GM12878 (cell line): ENCODE measurements around the gene SIN3B.
"Not testable (repeated sequence)": the region's sequence is repeated elsewhere in the genome, so short reads cannot be mapped to it uniquely, and the experiment has no call there.

Experiments
- CHD4 ChIP-seq: fragments of 200-600 bp; sonication (generic); IDR thresholded peaks from 2 replicates; pipeline ENCODE4 v1.6.1; 2016; ENCODE audit warnings: mild to moderate bottlenecking
- EP300 ChIP-seq, 2 experiments: fragments of 150-350 bp in 1 of 2; IDR thresholded peaks; 2 replicates each; pipeline ENCODE4 v1.6.1; 2011 to 2012; ENCODE audit warnings: low read depth in 2 of 2, low read length in 2 of 2, borderline replicate concordance in 1 of 2, improper control_type of control experiment in 1 of 2, inconsistent platforms in 1 of 2; ENCODE audit not compliant: control insufficient read depth in 1 of 2
- FOS ChIP-seq: IDR thresholded peaks from 3 replicates; pipeline ENCODE4 v1.6.1; 2011; ENCODE audit warnings: borderline replicate concordance; ENCODE audit not compliant: insufficient read length; ENCODE audit errors: extremely low read depth
- JUND ChIP-seq: IDR thresholded peaks from 2 replicates; pipeline ENCODE4 v1.6.1; 2012; ENCODE audit warnings: low read depth, mild to moderate bottlenecking, low read length, improper control_type of control experiment, moderate library complexity
- KDM1A ChIP-seq: fragments of 200-600 bp; sonication (generic); IDR thresholded peaks from 2 replicates; pipeline ENCODE4 v1.6.1; 2016; ENCODE audit warnings: borderline replicate concordance
- POLR2AphosphoS5 ChIP-seq: IDR thresholded peaks from 2 replicates; pipeline ENCODE4 v1.6.1; 2011; ENCODE audit warnings: mild to moderate bottlenecking, low read length, inconsistent platforms
- RAD21 ChIP-seq: IDR thresholded peaks from 2 replicates; pipeline ENCODE4 v1.6.1; 2011; ENCODE audit warnings: mild to moderate bottlenecking, low read depth, low read length, moderate library complexity; ENCODE audit not compliant: insufficient read depth
- RFX5 ChIP-seq: IDR thresholded peaks from 2 replicates; pipeline ENCODE4 v1.6.1; 2011; ENCODE audit warnings: low read depth, low read length, improper control_type of control experiment
- SMC3 ChIP-seq: IDR thresholded peaks from 2 replicates; pipeline ENCODE4 v1.6.1; 2011; ENCODE audit warnings: low read length, improper control_type of control experiment, borderline replicate concordance
- TF ChIP-seq, protein P1 (sequence below), 3 experiments: IDR thresholded peaks in 2 of 3; conservative IDR thresholded peaks in 1 of 3; 2 replicates each; pipeline ENCODE4 v1.5.1; 2011; ENCODE audit warnings: low read depth in 3 of 3, low read length in 3 of 3, mild to moderate bottlenecking in 3 of 3, control low read depth in 2 of 3, moderate library complexity in 2 of 3, inconsistent platforms in 1 of 3, mixed read lengths in 1 of 3; ENCODE audit not compliant: control insufficient read depth in 2 of 3, insufficient read depth in 1 of 3; ENCODE audit errors: extremely low read depth in 1 of 3
- TF ChIP-seq, protein P2 (sequence below): IDR thresholded peaks from 2 replicates; pipeline ENCODE4 v1.6.1; 2011; ENCODE audit warnings: mild to moderate bottlenecking, low read depth, low read length, moderate library complexity; ENCODE audit not compliant: insufficient replicate concordance
- TF ChIP-seq, protein P3 (sequence below): fragments of 450-650 bp; IDR thresholded peaks from 2 replicates; pipeline ENCODE4 v1.6.1; 2016; ENCODE audit warnings: mild to moderate bottlenecking
- TF ChIP-seq, protein P4 (sequence below): fragments of 150-350 bp; IDR thresholded peaks from 2 replicates; pipeline ENCODE4 v1.6.1; 2016; ENCODE audit warnings: low read depth, low read length
- TF ChIP-seq, protein P5 (sequence below): fragments of 450-650 bp; formaldehyde crosslinking; IDR thresholded peaks from 2 replicates; pipeline ENCODE4 v1.5.0; 2022; ENCODE audit warnings: mild to moderate bottlenecking, missing genetic modification characterization

DNA sequence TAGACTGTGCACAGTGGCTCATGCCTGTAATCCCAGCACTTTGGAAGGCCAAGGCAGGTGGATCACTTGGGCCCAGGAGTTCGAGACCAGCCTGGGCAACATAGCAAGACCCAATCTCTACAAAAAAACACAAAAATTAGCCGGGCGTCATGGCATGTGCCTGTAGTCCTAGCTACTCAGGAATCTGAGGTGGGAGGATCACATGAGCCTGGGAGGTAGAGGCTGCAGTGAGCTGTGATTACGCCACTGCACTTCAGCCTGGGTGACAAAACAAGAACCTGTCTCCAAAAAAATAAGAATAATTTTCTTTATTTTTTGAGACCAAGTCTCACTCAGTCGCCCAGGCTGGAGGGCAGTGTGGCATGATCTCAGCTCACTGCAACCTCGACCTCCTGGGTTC lies 30.9 kb upstream of the SIN3B start:
- TF ChIP-seq, protein P1, sequence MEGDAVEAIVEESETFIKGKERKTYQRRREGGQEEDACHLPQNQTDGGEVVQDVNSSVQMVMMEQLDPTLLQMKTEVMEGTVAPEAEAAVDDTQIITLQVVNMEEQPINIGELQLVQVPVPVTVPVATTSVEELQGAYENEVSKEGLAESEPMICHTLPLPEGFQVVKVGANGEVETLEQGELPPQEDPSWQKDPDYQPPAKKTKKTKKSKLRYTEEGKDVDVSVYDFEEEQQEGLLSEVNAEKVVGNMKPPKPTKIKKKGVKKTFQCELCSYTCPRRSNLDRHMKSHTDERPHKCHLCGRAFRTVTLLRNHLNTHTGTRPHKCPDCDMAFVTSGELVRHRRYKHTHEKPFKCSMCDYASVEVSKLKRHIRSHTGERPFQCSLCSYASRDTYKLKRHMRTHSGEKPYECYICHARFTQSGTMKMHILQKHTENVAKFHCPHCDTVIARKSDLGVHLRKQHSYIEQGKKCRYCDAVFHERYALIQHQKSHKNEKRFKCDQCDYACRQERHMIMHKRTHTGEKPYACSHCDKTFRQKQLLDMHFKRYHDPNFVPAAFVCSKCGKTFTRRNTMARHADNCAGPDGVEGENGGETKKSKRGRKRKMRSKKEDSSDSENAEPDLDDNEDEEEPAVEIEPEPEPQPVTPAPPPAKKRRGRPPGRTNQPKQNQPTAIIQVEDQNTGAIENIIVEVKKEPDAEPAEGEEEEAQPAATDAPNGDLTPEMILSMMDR (IDR thresholded peaks at IDR 0.05 in 2 of 3, conservative IDR thresholded peaks at IDR 0.05 in 1 of 3; ENCODE audit: control insufficient read depth in 2 of 3, extremely low read depth in 1 of 3, insufficient read depth in 1 of 3, low read depth in 3 of 3, low read length in 3 of 3) = not testable (repeated sequence)
- TF ChIP-seq, protein P2, sequence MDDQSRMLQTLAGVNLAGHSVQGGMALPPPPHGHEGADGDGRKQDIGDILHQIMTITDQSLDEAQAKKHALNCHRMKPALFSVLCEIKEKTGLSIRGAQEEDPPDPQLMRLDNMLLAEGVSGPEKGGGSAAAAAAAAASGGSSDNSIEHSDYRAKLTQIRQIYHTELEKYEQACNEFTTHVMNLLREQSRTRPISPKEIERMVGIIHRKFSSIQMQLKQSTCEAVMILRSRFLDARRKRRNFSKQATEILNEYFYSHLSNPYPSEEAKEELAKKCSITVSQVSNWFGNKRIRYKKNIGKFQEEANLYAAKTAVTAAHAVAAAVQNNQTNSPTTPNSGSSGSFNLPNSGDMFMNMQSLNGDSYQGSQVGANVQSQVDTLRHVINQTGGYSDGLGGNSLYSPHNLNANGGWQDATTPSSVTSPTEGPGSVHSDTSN = not testable (repeated sequence)
- not testable (repeated sequence) for TF ChIP-seq FOS; CHD4; EP300 (IDR thresholded peaks at IDR 0.05; ENCODE audit: borderline replicate concordance in 1 of 2, control insufficient read depth in 1 of 2, low read depth in 2 of 2, low read length in 2 of 2); RFX5; RAD21; SMC3; POLR2AphosphoS5; JUND; KDM1A
- TF ChIP-seq, protein P3, sequence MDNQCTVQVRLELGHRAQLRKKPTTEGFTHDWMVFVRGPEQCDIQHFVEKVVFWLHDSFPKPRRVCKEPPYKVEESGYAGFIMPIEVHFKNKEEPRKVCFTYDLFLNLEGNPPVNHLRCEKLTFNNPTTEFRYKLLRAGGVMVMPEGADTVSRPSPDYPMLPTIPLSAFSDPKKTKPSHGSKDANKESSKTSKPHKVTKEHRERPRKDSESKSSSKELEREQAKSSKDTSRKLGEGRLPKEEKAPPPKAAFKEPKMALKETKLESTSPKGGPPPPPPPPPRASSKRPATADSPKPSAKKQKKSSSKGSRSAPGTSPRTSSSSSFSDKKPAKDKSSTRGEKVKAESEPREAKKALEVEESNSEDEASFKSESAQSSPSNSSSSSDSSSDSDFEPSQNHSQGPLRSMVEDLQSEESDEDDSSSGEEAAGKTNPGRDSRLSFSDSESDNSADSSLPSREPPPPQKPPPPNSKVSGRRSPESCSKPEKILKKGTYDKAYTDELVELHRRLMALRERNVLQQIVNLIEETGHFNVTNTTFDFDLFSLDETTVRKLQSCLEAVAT = not testable (repeated sequence)
- TF ChIP-seq, protein P4, sequence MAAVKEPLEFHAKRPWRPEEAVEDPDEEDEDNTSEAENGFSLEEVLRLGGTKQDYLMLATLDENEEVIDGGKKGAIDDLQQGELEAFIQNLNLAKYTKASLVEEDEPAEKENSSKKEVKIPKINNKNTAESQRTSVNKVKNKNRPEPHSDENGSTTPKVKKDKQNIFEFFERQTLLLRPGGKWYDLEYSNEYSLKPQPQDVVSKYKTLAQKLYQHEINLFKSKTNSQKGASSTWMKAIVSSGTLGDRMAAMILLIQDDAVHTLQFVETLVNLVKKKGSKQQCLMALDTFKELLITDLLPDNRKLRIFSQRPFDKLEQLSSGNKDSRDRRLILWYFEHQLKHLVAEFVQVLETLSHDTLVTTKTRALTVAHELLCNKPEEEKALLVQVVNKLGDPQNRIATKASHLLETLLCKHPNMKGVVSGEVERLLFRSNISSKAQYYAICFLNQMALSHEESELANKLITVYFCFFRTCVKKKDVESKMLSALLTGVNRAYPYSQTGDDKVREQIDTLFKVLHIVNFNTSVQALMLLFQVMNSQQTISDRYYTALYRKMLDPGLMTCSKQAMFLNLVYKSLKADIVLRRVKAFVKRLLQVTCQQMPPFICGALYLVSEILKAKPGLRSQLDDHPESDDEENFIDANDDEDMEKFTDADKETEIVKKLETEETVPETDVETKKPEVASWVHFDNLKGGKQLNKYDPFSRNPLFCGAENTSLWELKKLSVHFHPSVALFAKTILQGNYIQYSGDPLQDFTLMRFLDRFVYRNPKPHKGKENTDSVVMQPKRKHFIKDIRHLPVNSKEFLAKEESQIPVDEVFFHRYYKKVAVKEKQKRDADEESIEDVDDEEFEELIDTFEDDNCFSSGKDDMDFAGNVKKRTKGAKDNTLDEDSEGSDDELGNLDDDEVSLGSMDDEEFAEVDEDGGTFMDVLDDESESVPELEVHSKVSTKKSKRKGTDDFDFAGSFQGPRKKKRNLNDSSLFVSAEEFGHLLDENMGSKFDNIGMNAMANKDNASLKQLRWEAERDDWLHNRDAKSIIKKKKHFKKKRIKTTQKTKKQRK = not testable (repeated sequence)
- TF ChIP-seq, protein P5, sequence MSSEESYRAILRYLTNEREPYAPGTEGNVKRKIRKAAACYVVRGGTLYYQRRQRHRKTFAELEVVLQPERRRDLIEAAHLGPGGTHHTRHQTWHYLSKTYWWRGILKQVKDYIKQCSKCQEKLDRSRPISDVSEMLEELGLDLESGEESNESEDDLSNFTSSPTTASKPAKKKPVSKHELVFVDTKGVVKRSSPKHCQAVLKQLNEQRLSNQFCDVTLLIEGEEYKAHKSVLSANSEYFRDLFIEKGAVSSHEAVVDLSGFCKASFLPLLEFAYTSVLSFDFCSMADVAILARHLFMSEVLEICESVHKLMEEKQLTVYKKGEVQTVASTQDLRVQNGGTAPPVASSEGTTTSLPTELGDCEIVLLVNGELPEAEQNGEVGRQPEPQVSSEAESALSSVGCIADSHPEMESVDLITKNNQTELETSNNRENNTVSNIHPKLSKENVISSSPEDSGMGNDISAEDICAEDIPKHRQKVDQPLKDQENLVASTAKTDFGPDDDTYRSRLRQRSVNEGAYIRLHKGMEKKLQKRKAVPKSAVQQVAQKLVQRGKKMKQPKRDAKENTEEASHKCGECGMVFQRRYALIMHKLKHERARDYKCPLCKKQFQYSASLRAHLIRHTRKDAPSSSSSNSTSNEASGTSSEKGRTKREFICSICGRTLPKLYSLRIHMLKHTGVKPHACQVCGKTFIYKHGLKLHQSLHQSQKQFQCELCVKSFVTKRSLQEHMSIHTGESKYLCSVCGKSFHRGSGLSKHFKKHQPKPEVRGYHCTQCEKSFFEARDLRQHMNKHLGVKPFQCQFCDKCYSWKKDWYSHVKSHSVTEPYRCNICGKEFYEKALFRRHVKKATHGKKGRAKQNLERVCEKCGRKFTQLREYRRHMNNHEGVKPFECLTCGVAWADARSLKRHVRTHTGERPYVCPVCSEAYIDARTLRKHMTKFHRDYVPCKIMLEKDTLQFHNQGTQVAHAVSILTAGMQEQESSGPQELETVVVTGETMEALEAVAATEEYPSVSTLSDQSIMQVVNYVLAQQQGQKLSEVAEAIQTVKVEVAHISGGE (CRISPR knock-in tag) = not testable (repeated sequence)
